Occipital lobe (tissue), 2 donors: ENCODE measurements around the gene ESR1. TPM values are rescaled to one million over a fixed set of nuclear protein-coding genes. Genes with fewer than 3 reads are reported as not detected.
"Not testable (repeated sequence)": the region's sequence is repeated elsewhere in the genome, so short reads cannot be mapped to it uniquely, and the experiment has no call there.

Experiments
- DNase-seq: peaks from one replicate; lab custom pipeline; 2025; lab: John Stamatoyannopoulos, UW
- total RNA-seq: library from RNA; depleted of rRNA; stranded (reverse); fragments of >200 nt; gene quantifications from one replicate; pipeline ENCODE4 v1.2.3, GENCODE V29; 2014

The ESR1 gene
- total RNA-seq, 1 donor from 2014 or later = 0.16 TPM

GRCh38 chr6:151975795-151976194 is 168.3 kb downstream of the ESR1 start:
- no peak for DNase-seq

GRCh38 chr6:151988199-151988598 is 180.7 kb downstream of the ESR1 start:
- DNase-seq = not testable (repeated sequence)

GRCh38 chr6:151992091-151992490 is 184.6 kb downstream of the ESR1 start:
- DNase-seq = no peak

- DNase-seq = no peak
Observed at GRCh38 chr6:151993364-151993763, 185.9 kb downstream of the ESR1 start.

- DNase-seq = no peak
Observed at GRCh38 chr6:151998784-151999183, 191.3 kb downstream of the ESR1 start.

- no peak for DNase-seq
Observed at GRCh38 chr6:151999194-151999593, 191.7 kb downstream of the ESR1 start.

GRCh38 chr6:152001408-152001807 is 193.9 kb downstream of the ESR1 start:
- no peak for DNase-seq

GRCh38 chr6:152002306-152002705 is 194.8 kb downstream of the ESR1 start:
- DNase-seq = no peak

- no peak for DNase-seq
Observed at GRCh38 chr6:152004036-152004566, 196.6 kb downstream of the ESR1 start.

- no peak for DNase-seq
Observed at GRCh38 chr6:152004896-152005295, 197.4 kb downstream of the ESR1 start.

- DNase-seq = no peak
Observed at GRCh38 chr6:152008779-152009178, 201.3 kb downstream of the ESR1 start.

GRCh38 chr6:152012227-152012626 is 204.7 kb downstream of the ESR1 start:
- DNase-seq = no peak

- no peak for DNase-seq
Observed at GRCh38 chr6:152018876-152019275, 211.4 kb downstream of the ESR1 start.

- DNase-seq = no peak
Observed at GRCh38 chr6:152022303-152022702, 214.8 kb downstream of the ESR1 start.

GRCh38 chr6:152023613-152024012 is 216.1 kb downstream of the ESR1 start:
- no peak for DNase-seq

- DNase-seq = no peak
Observed at GRCh38 chr6:152026291-152026690, 218.8 kb downstream of the ESR1 start.

GRCh38 chr6:152026744-152027143 is 219.3 kb downstream of the ESR1 start:
- DNase-seq = not testable (repeated sequence)

- DNase-seq = not testable (repeated sequence)
Observed at GRCh38 chr6:152033765-152034164, 226.3 kb downstream of the ESR1 start.

- no peak for DNase-seq
Observed at GRCh38 chr6:152034631-152035030, 227.1 kb downstream of the ESR1 start.

GRCh38 chr6:152046118-152046517 is 238.6 kb downstream of the ESR1 start:
- no peak for DNase-seq

GRCh38 chr6:152048921-152049320 is 241.4 kb downstream of the ESR1 start:
- DNase-seq = no peak

- DNase-seq = no peak
Observed at GRCh38 chr6:152049502-152049901, 242.0 kb downstream of the ESR1 start.

- DNase-seq = no peak
Observed at GRCh38 chr6:152050451-152051195, 243.1 kb downstream of the ESR1 start.
